Measurements from ENCODE around the gene LCE3C.
"Not testable (repeated sequence)": the region's sequence is repeated elsewhere in the genome, so short reads cannot be mapped to it uniquely, and the experiment has no call there.

The LCE3C gene

DNA sequence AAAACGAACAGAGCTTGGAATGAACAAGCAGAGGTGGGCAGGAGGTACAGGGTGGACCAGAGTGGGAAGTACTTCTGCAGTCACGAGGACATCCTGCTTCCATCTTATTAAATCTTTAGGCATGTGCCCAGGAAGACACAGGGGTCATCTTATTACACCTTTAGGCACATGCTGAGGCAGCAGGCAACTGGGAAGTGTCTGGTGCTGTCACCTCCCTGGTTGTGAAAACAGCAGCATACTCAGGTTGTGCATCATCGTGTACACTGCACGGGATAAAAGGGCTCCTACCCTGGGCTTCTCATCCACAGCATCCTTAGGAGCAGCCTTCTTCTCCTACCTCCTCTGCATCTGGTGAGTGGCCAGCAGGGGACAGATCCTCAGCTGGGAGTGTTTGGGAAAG is at the start of gene LCE3C:
TSS of gene LCE3C (plus strand) at position 301 of the 400 bp plus-strand sequence. CDS start 498 bp downstream, outside the sequence.
- no peak for DNase-seq

DNA sequence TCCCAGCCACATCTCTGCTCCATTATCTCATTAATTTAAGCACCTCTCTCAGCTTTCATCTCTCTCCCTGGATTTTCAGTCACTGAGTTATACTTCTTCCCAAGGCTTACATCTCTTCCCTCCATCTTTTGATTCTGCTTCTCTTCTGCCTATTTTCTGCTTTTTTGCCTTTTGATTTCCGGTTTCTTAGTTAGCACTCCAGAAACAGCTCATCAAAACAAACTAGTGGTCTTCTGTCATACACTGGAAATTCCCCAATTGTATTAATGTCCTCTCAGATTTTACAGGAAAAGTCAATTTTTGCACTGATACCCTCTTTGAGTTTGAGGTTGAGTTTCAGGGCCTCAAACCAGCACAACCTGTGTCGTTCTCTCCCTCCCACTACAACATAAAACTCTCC is 34.9 kb upstream of the LCE3C start:
- DNase-seq = no peak

GRCh38 chr1:152565535-152566215 is 34.4 kb upstream of the LCE3C start:
- no peak for DNase-seq

DNA sequence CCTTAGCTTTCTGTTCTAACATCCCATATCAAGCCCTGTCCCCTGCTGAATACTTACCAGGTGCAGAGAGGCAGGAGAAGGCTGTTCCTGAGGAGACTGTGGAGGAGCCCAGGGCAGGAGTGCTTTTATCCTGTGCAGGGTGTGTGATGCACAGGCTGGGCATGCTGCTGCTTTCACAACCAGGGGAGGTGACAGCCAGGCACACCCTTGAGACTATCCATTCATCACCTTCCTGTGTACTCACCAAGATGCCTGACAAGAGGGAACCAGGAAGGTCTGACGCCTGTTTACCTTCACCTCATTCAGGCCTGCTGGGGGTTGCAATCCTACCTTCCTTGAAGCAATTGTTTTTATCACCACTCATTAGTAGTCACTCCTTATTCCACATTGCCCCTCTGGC is 33.4 kb upstream of the LCE3C start, which contains the start of gene LCE3E:
TSS of gene LCE3E (minus strand) at position 100 of the 400 bp plus-strand sequence. CDS start 572 bp downstream, outside the sequence.
- DNase-seq = no peak

- no peak for DNase-seq
These were observed 22.9 kb upstream of the LCE3C start for GRCh38 chr1:152577168-152577567.

GRCh38 chr1:152579526-152579925 is 20.5 kb upstream of the LCE3C start:
- not testable (repeated sequence) for DNase-seq

- no peak for DNase-seq
These were observed 19.6 kb upstream of the LCE3C start, which contains the start of gene LCE3D for GRCh38 chr1:152580433-152580832. TSS of gene LCE3D (minus strand) at chr1:152580516. CDS start at chr1:152579936, 580 bp downstream.

DNA sequence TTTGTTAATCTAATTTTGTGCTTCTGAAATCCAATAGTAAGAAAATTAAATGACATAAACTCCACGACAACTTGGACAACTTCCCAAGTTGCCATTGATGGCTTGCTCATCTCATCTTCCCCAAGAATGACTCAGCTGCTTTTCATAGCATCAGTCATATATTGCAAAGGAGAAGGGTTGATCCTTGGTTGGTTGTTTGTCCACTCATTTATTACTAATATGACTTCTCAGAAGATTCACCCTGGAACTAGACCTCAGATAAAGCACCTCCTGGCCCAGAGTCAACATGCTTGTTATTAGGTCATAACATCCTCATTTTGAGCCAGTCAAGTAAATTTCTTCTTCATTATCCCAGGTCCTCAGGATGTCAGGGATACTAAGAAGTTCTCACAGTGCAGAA is 17.4 kb upstream of the LCE3C start:
- no peak for DNase-seq

DNA sequence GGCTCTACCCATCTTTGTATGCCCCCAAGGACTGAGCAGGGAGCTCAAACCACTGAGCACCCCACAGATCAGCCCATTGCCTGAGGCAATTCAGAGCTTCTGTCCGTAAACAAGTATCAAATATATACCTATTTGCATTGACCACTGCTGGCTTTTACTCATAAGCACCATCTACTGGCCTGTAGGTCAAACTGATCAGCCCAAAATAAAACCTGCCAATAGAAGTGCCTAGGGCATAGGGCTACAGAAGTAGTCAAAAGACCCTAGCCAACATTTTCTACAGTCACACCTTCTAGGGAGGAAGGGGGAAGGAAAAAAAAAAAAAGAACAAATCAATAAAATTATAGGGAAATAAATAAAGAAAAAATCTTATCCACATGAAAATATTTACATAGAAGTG is 14.4 kb upstream of the LCE3C start:
- DNase-seq = no peak

GRCh38 chr1:152596986-152597385 is 3.0 kb upstream of the LCE3C start:
- no peak for DNase-seq

- DNase-seq = no peak
These were observed 13.5 kb downstream of the LCE3C start, which contains the start of gene LCE3B for GRCh38 chr1:152613511-152613910. TSS of gene LCE3B (plus strand) at chr1:152613811. CDS start at chr1:152613811, 0 bp downstream.

DNA sequence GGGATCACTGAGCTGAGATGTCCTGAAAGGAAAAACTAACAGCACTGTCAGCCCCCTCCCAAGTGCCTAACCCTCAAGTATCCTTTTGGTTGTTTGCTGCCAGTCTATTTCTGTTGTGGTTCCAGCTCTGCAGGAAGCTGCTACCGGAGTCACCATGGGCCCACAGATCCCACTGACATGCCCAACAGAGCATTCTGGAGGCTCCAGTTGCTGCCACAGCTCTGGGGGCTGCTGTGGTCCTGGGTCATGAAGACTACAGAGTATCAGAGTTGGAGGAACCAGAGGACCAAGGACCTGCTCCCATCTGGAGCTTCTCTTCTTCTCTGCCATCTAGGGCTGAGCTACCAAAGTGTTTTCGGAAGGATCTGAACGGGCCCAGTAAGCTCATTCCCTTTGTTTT is 22.0 kb downstream of the LCE3C start:
- no peak for DNase-seq

DNA sequence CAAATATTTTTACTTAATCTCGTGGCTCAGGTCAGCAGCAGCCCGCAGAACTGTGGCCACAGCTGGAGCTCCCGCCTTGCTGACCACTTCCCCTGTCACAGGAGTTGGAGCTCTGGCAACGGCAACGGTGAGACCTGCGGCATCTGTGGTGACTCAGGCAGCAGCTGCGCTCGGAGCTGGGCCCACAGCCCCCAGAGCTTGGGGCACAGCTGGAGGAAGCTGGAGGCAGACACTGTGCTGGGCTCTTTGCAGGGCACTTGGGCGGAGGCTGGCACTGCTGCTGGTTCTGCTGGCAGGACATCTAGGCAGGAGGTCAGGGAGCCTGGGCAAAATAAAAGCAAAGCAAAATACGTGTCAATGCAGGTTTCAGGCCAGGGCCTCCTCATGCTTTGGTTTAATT is 22.8 kb downstream of the LCE3C start, which contains the start of gene LCE3A:
TSS of gene LCE3A (minus strand) at position 301 of the 400 bp plus-strand sequence. CDS start at position 301, 0 bp downstream.
- no peak for DNase-seq

DNA sequence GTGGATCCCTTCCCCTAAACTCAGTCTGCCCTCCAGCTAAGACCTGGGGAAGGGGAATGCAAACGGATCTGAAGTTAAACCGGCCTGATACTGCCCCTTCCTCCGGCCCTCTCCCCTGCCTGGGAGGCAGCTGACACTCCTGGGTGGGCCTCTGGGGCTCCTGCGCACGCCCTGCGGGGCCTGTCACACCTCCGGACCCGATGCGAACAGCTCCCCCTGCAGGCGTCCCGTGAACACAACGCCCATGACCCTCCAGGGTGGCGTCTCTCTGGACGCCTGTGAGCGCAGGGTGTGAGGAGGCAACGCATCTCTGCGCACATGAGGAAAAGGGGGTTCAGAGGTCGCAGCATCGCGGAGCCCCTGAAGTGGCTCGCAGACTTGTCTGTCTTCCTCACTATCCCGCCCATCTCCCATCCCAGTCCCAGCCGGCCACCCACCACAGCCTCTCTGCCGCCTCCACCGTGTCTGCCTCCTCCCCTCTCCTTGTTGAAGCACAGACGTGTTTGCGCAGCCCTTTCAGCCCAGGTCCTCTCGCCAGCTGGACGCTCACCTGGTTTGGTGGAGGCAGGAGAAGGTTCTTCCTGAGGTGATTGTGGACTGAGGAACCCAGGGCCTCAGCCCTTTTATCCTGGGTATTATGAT is 23.3 kb downstream of the LCE3C start:
- no peak for DNase-seq

GRCh38 chr1:152626744-152627143 is 26.7 kb downstream of the LCE3C start:
- DNase-seq = no peak

DNA sequence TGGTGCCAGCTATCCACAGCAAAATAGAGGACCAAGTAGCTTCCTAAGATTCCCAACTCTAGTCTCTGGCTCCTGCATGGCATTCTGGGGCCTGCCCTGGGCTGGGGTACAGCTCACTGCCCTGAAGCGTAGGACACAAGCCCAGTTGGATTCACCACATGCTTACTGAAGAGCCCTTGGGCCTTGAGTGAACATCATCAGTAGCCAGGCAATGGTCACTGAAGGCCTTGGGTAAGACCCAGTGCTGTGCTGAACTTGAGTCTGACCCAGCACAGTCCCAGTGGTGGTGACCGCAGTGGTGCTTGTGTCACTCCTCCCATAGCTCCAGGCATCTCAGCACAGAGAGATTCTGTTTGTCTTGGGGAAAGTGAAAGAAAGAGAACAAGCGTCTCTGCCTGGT is 30.6 kb downstream of the LCE3C start:
- DNase-seq = no peak

- no peak for DNase-seq
These were observed 40.3 kb downstream of the LCE3C start for GRCh38 chr1:152640351-152640750.

DNA sequence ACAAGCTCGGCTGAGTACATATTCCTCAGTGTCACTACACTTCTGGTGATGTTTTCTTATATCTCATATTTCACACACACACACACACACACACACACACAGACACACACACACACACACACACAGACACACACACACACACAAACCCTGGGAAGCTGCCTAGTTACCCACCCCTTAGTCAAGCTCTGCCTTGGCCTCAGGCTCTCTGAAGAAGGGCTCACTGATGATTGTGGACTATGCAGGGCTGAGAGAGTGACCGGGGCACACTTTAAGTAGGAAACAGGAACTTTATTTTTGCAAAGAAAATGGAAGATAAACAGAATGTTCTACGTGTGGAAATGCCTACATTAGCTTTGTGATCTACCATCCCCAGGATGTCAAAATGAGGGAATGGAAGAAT is 43.9 kb downstream of the LCE3C start:
- no peak for DNase-seq

- DNase-seq = no peak
These were observed 45.1 kb downstream of the LCE3C start for GRCh38 chr1:152645146-152645545.

DNA sequence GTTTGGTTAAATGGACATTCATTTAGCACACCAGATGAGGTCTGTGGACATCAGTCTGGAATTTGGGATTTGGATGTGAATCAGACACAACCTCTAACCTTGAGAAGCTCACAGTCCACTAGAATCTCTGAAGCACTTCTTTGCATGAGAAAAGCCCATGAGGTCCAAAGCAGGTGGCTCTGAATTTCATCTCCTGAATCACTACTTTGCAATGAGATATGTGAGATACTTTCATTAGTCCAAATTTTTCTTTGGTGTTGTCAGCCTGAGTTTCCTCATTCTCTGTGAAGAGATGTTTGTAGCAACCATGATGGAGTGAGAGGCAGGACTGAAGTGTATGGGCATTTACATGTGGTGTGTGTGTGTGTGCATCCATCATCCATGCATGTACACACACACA is 46.6 kb downstream of the LCE3C start:
- DNase-seq = no peak

Measured in retina (tissue), 1 donor.